Keratinocyte (primary cell): ENCODE data around the gene R3HDM2. TPM values are rescaled to one million over a fixed set of nuclear protein-coding genes. Genes with fewer than 3 reads are reported as not detected.

Experiments used
- DNase-seq: peaks from one replicate; pipeline ENCODE4 v3.0.0-alpha.2; 2011; ENCODE audit warnings: low read depth, missing footprints, low spot score
- FAIRE-seq: peaks from 2 replicates; lab custom pipeline; 2011; peaks lifted over from hg19 to GRCh38; lab: Jason Lieb, UNC
- H2AFZ ChIP-seq: 2 replicates; pipeline ENCODE4 v1.6.0; 2012; ENCODE audit warnings: low read length, control low read depth, inconsistent platforms; ENCODE audit not compliant: control insufficient read depth
- H3K27ac ChIP-seq: 2 replicates; pipeline ENCODE4 v1.5.1; 2011; ENCODE audit warnings: low read length; ENCODE audit not compliant: control insufficient read depth, insufficient read depth
- H3K27me3 ChIP-seq: 3 replicates; pipeline ENCODE4 v1.6.0; 2011; ENCODE audit warnings: low read length; ENCODE audit not compliant: control insufficient read depth, insufficient read depth; ENCODE audit errors: extremely low read depth
- H3K36me3 ChIP-seq, 2 experiments: 2 replicates in 1 of 2; 3 replicates in 1 of 2; pipeline ENCODE4 v1.5.1; 2011; ENCODE audit warnings: low read length in 2 of 2, mild to moderate bottlenecking in 1 of 2; ENCODE audit not compliant: control insufficient read depth in 2 of 2, insufficient read depth in 2 of 2; ENCODE audit errors: extremely low read depth in 1 of 2
- H3K4me1 ChIP-seq: 3 replicates; pipeline ENCODE4 v1.5.1; 2011; ENCODE audit warnings: low read length; ENCODE audit not compliant: control insufficient read depth, insufficient read depth; ENCODE audit errors: extremely low read depth
- H3K4me2 ChIP-seq: 3 replicates; pipeline ENCODE4 v1.6.0; 2011; ENCODE audit warnings: low read depth, low read length; ENCODE audit not compliant: control insufficient read depth, insufficient read depth; ENCODE audit errors: extremely low read depth
- H3K4me3 ChIP-seq, 3 experiments: fragments of 200-600 bp in 1 of 3; sonication (generic) in 1 of 3; 2 replicates in 2 of 3; 3 replicates in 1 of 3; pipeline ENCODE4 v1.5.1; 2011 to 2016; ENCODE audit warnings: low read length in 3 of 3, mild to moderate bottlenecking in 3 of 3, control low read depth in 2 of 3, inconsistent platforms in 1 of 3, low read depth in 1 of 3, mixed read lengths in 1 of 3, mixed run types in 1 of 3, moderate library complexity in 1 of 3; ENCODE audit not compliant: control insufficient read depth in 2 of 3, insufficient read depth in 2 of 3; ENCODE audit errors: extremely low read depth in 1 of 3
- H3K79me2 ChIP-seq: 2 replicates; pipeline ENCODE4 v1.6.0; 2012; ENCODE audit warnings: low read length; ENCODE audit not compliant: control insufficient read depth, insufficient read depth
- H3K9ac ChIP-seq: 3 replicates; pipeline ENCODE4 v1.6.0; 2011; ENCODE audit warnings: low read length; ENCODE audit not compliant: control insufficient read depth, insufficient read depth; ENCODE audit errors: extremely low read depth
- H3K9me1 ChIP-seq: 3 replicates; pipeline ENCODE4 v1.6.0; 2011; ENCODE audit warnings: low read length; ENCODE audit not compliant: control insufficient read depth, insufficient read depth; ENCODE audit errors: extremely low read depth
- H3K9me3 ChIP-seq: 2 replicates; pipeline ENCODE4 v1.5.1; 2012; ENCODE audit warnings: low read depth, low read length; ENCODE audit not compliant: control insufficient read depth
- H4K20me1 ChIP-seq: 3 replicates; pipeline ENCODE4 v1.6.0; 2011; ENCODE audit warnings: low read length; ENCODE audit not compliant: control insufficient read depth, insufficient read depth; ENCODE audit errors: extremely low read depth
- CTCF ChIP-seq, 3 experiments: IDR thresholded peaks in 1 of 3; conservative IDR thresholded peaks in 1 of 3; optimal IDR thresholded peaks in 1 of 3; 2 replicates in 2 of 3; 3 replicates in 1 of 3; pipeline versions ENCODE3 to v1.5.1; 2011; ENCODE audit warnings: low read length in 3 of 3, mild to moderate bottlenecking in 3 of 3, moderate library complexity in 2 of 3, control low read depth in 1 of 3, inconsistent platforms in 1 of 3; ENCODE audit not compliant: insufficient read depth in 2 of 3; ENCODE audit errors: extremely low read depth in 1 of 3
- EZH2 ChIP-seq: IDR thresholded peaks from one replicate; pipeline ENCODE4 v1.6.1; 2012; ENCODE audit warnings: inconsistent platforms, mild to moderate bottlenecking, low read length, moderate library complexity
- dilution Hi-C: fragments of 300-500 bp; cut with MboI; formaldehyde crosslinking; loops from one replicate; pipeline ENCODE4 v1.7.0; 2020; ENCODE audit warnings: low sequenced_read_pairs; ENCODE audit not compliant: extremely low pct_ligation_motif_present
- polyA plus RNA-seq, 5 experiments: library from polyadenylated mRNA; depleted of rRNA in 3 of 5; stranded (reverse) in 3 of 5; stranded (forward) in 1 of 5; unstranded in 1 of 5; fragments of >200 nt; gene quantifications; 1 replicate in 1 of 5; 2 replicates in 3 of 5; 3 replicates in 1 of 5; pipeline versions ENCODE4 v1.2.1 to v1.2.3, GENCODE V29; 2011 to 2012; ENCODE audit warnings: missing spikeins in 2 of 5, low read depth in 1 of 5, low replicate concordance in 1 of 5

Gene R3HDM2
- polyA plus RNA-seq, 1 donor (not counting 4 experiments of a cell fraction or from before 2014, with no cell fraction given): 11.1 TPM

DNA sequence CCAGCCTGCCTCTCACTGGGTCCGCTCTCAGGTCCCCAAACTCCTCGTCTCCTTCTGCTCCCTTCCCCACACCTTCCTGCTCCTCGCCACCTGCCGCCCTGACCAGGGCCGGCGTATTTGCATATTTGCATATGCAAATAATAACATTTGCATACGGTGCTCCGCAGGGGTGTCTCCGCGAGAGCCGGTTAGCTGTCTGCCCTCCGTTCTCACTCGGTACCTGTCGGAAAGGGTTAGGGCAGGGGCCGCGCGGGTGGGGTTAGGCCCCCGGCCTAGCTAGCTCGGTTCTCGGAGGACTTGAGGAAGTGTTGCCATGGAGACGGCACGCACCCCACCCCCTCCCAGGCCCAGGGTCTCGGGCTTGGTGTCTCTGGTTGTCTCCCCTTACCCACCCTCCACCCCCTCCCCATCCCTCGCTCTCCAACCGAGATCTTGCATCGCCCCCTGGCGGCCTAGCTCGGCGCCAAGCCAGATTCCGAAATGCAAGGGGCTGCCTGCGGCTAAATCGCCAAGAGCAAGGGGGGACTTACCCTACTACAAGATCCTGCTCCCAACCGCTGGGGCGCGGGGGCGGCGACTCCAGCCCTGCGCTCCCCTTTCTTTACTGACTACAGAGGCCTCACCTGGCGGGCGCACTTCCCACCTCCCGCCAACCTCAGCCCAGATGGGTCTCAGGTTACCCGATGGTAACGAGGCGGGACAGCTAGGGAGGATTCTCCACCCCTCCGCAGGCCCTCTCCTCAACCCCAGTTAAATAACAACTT lies 188.0 kb downstream of the R3HDM2 start:
- TF ChIP-seq CTCF (optimal IDR thresholded peaks at IDR 0.05 in 1 of 3, IDR thresholded peaks at IDR 0.05 in 1 of 3, conservative IDR thresholded peaks at IDR 0.05 in 1 of 3; ENCODE audit: extremely low read depth in 1 of 3, insufficient read depth in 2 of 3, low read length in 3 of 3) (peak in 2 of 3 experiments; percentile 35 to 80), EZH2 (no peak)
- Histone ChIP-seq H3K9me1 (no peaks in the 10 kb centered on the region), H3K79me2 (no peaks in the 10 kb centered on the region), H3K9me3 (no peaks in the 10 kb centered on the region), H4K20me1 (no peaks in the 10 kb centered on the region), H3K27ac (no peak overlapping the region), H3K27me3 (peaks cover 57% of the 10 kb centered on the region), H2AFZ (no peak overlapping the region), H3K9ac (no peak overlapping the region), H3K36me3 (peaks cover 0 to 3% of the 10 kb centered on the region in 2 experiments), H3K4me2 (peak overlapping the region; percentile 82), H3K4me1 (peaks cover 39% of the 10 kb centered on the region), H3K4me3 (peak overlapping the region in 2 of 3 experiments; percentile 55 to 66)
- dilution Hi-C loops: no loop called here
- no peak for FAIRE-seq
- no peak for DNase-seq

DNA sequence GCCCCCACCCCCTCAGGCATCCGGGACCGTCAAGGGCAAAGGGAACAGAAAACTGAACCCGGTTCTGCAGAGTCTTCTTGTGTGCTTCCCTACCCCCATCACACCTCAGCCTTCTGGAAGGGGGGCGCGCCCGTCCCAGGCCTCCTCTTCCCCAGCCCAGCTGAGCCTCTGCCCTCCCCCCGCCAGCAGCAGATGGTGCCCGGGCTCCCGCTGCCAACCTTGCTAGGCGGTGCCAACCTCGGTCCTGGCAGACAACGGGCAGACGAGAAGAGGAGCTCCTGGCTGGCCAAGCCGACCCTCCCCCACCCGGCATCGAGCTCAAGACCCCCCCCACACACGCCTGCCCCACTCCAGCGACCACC lies 188.5 kb downstream of the R3HDM2 start:
- FAIRE-seq: no peak
- dilution Hi-C loops: no loop called here
- Histone ChIP-seq H3K36me3 (peaks cover 0 to 3% of the 10 kb centered on the region in 2 experiments), H3K4me3 (no peak overlapping the region), H3K4me1 (peaks cover 44% of the 10 kb centered on the region), H3K9me3 (no peaks in the 10 kb centered on the region), H4K20me1 (no peaks in the 10 kb centered on the region), H3K27me3 (peaks cover 57% of the 10 kb centered on the region), H3K9me1 (no peaks in the 10 kb centered on the region), H3K4me2 (peak overlapping the region; percentile 82), H3K27ac (no peak overlapping the region), H3K79me2 (no peaks in the 10 kb centered on the region), H2AFZ (no peak overlapping the region), H3K9ac (no peak overlapping the region)
- no peak for DNase-seq
- TF ChIP-seq CTCF (optimal IDR thresholded peaks at IDR 0.05 in 1 of 3, IDR thresholded peaks at IDR 0.05 in 1 of 3, conservative IDR thresholded peaks at IDR 0.05 in 1 of 3; ENCODE audit: extremely low read depth in 1 of 3, insufficient read depth in 2 of 3, low read length in 3 of 3) (no peak), EZH2 (no peak)
